MG63 (cell line): ENCODE measurements around the gene KCNK4. TPM values are rescaled to one million over a fixed set of nuclear protein-coding genes. Genes with fewer than 3 reads are reported as not detected.

ENCODE experiments used
- DNase-seq: peaks from one replicate; pipeline ENCODE4 v3.0.0-alpha.2; 2020
- H3K27me3 ChIP-seq: fragments of 250-450 bp; sonication (Bioruptor Pico); 2 replicates; pipeline ENCODE4 v1.5.1; 2020; ENCODE audit warnings: mild to moderate bottlenecking, moderate library complexity
- H3K36me3 ChIP-seq: fragments of 250-450 bp; sonication (Bioruptor Pico); 2 replicates; pipeline ENCODE4 v1.5.1; 2020; ENCODE audit warnings: mild to moderate bottlenecking, moderate library complexity
- H3K4me3 ChIP-seq: fragments of 250-450 bp; sonication (Bioruptor Pico); 2 replicates; pipeline ENCODE4 v1.5.1; 2020; ENCODE audit warnings: mild to moderate bottlenecking, moderate library complexity
- H3K9me3 ChIP-seq: fragments of 250-450 bp; sonication (Bioruptor Pico); 2 replicates; pipeline ENCODE4 v1.5.1; 2020; ENCODE audit warnings: mild to moderate bottlenecking, moderate library complexity
- total RNA-seq: library from RNA; depleted of rRNA; stranded (reverse); fragments of >200 nt; shearing (Covaris generic); gene quantifications from 2 replicates; pipeline ENCODE4 v1.2.3, GENCODE V29; 2014; ENCODE audit warnings: low replicate concordance

KCNK4 gene
- total RNA-seq, 1 experiment from 2014 or later = not detected

DNA sequence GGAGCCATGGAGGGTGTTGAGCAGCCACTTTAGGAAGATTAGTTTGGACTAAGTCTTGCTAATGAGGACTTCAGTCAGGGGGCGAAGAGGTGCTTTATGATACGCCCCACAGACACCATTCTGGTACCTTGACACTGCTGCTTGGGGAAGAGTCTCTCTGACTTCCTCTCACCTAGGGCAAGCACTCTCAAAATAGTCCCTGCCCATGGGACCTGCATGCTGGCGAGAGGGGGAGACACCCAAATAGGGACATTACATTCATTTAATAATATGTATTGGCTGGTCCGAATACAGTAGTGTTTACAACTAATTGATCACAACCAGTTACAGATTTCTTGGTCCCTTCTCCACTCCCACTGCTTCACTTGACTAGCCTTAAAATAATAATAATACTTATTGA lies 4.7 kb downstream of the KCNK4 start:
- Histone ChIP-seq H3K9me3 (no peaks in the 10 kb centered on the region), H3K27me3 (0 out of 2 replicates have a peak, but pooled peaks cover 2% of the 10 kb centered on the region)
- no peak for DNase-seq

DNA sequence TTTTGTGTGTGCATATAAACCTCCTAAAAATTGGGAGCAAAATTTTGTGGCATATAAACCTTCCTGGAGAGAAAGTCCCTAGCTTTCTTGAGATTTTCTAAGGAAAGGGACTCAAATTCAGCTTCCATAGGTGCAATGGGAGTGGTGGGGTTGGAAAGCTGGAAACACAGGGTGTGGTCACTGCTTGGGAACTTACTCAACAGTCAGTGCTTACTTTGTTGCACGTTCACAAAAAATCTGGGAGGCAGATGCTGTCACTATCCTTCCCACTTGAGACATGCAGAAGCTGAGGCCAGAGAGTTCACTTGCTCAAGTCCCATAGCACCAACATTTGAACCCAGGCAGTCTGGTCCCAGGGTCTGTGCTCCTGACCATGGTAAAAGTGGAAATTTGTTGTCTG lies 5.1 kb downstream of the KCNK4 start:
- Histone ChIP-seq H3K27me3 (0 out of 2 replicates have a peak, but pooled peaks cover 2% of the 10 kb centered on the region), H3K36me3 (no peaks in the 10 kb centered on the region), H3K9me3 (no peaks in the 10 kb centered on the region), H3K4me3 (no peak overlapping the region)
- DNase-seq = no peak

More for the DNA sequence above, 4.7 kb downstream of the KCNK4 start:
- no peak overlapping the region for H3K4me3 ChIP-seq
- H3K36me3 ChIP-seq = no peaks in the 10 kb centered on the region

DNA sequence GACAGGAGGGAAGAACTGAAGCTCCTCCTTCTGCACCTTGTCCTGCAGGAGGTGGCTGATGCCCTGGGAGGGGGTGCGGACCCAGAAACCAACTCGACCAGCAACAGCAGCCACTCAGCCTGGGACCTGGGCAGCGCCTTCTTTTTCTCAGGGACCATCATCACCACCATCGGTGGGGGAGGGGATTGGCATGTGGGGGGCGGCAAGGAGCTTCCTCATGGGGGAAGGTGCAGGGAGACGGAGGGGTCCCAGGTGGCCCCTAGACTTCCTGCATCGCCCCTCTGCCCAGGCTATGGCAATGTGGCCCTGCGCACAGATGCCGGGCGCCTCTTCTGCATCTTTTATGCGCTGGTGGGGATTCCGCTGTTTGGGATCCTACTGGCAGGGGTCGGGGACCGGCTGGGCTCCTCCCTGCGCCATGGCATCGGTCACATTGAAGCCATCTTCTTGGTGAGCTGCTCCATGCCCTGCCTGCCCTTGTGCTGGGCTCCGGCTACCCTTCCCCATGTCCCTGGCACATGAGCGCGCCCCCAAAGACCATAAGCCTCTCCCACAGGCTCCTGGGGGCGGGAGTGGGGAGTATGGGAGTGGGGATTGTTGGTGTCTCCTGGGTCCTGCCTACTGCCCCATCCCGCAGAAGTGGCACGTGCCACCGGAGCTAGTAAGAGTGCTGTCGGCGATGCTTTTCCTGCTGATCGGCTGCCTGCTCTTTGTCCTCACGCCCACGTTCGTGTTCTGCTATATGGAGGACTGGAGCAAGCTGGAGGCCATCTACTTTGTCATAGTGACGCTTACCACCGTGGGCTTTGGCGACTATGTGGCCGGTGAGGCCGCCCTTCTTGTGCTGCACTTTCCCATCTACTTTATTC lies 6.0 kb downstream of the KCNK4 start:
- no peaks in the 10 kb centered on the region for H3K9me3 ChIP-seq
- no peak for DNase-seq
- H3K27me3 ChIP-seq = 0 out of 2 replicates have a peak, but pooled peaks cover 2% of the 10 kb centered on the region

DNA sequence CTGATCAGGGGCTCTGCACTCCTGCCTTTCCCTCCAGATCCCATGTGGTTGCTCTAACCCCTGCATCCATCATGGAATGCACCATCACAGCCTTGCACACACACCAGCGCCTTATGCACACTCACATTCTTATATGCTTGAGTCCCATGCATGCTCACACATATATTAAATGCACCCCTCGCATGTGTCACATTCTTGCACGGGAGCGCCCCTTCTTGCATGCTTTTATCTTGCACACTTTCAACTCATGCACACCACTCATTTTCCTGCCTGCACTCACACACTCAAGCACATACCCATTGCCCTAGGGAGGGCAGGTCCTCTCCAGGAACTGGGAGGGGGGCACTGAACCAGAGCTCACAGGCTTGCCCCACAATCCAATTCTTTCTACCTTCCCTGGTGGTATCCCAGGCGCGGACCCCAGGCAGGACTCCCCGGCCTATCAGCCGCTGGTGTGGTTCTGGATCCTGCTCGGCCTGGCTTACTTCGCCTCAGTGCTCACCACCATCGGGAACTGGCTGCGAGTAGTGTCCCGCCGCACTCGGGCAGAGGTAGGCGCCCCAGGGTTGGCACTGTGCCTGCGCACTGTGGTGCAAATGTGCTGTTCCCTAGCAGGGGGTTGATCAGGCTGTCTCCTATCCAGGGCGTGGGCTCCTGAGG lies 6.7 kb downstream of the KCNK4 start:
- no peak for DNase-seq
- Histone ChIP-seq H3K4me3 (no peak overlapping the region), H3K36me3 (no peaks in the 10 kb centered on the region), H3K27me3 (0 out of 2 replicates have a peak, but pooled peaks cover 2% of the 10 kb centered on the region), H3K9me3 (no peaks in the 10 kb centered on the region)

More for the DNA sequence above, 6.0 kb downstream of the KCNK4 start:
- Histone ChIP-seq H3K4me3 (no peak overlapping the region), H3K36me3 (no peaks in the 10 kb centered on the region)

DNA sequence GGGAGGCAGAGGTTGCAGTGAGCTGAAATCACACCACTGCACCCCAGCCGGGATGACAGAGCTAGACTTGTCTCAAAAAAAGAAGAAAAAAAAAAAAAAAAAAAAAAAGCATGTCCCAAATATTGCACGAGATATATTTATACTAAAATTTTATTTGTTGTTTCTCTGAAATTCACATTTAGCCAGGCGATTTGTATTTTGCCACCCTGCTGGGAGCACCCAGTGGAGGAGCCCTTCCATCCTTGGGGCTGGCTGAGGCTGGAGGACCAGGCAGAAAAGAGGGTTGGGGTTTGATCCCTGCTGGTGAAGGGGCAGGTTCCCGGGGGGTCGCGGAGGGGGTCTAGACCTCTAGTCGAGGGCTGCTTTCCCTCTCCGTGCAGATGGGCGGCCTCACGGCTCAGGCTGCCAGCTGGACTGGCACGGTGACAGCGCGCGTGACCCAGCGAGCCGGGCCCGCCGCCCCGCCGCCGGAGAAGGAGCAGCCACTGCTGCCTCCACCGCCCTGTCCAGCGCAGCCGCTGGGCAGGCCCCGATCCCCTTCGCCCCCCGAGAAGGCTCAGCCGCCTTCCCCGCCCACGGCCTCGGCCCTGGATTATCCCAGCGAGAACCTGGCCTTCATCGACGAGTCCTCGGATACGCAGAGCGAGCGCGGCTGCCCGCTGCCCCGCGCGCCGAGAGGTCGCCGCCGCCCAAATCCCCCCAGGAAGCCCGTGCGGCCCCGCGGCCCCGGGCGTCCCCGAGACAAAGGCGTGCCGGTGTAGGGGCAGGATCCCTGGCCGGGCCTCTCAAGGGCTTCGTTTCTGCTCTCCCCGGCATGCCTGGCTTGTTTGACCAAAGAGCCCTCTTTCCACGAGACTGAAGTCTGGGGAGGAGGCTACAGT lies 8.1 kb downstream of the KCNK4 start:
- no peaks in the 10 kb centered on the region for H3K36me3 ChIP-seq
- H3K4me3 ChIP-seq = no peak overlapping the region
- DNase-seq = no peak
- 0 out of 2 replicates have a peak, but pooled peaks cover 2% of the 10 kb centered on the region for H3K27me3 ChIP-seq
- no peaks in the 10 kb centered on the region for H3K9me3 ChIP-seq

DNA sequence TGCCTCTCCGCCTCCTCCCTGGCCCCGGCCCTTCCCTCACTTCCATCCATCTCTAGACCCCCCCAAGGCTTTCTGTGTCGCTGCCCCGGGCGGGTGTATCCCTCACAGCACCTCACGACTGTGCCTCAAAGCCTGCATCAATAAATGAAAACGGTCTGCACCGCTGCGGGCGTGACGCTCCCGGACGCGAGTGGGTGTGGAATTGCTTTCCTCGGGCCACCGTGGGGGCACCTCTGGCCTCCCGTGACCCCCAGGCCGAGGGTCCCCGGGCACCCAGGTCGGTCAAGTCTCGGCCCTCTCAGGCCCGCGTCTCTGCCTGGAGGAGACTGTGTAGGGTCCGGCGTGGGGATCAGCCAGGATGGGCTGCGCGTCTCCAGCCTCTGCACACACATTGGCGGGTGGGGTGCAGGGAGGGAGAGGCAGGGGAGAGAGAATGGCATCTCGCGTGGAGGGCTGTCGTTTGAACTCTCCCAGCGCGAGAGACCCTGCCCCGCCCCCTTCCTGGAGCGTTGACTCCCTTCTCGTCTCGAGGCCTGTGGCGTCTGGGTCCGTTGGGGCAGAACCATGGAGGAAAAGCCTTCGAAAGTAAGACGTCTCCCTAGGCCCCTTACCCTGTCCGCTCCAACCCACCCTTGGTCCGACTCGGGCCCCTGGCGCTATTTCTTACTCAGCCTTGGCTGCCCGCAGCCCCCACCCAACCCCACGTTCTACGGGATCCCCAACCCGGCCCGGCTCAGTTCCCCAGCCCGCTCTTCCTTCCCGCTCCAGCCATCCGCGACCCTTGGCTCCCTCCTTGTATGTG lies 8.9 kb downstream of the KCNK4 start, which contains the start of gene CATSPERZ:
Gene CATSPERZ (plus strand): TSS at position 512 of the 802 bp plus-strand sequence. CDS start 53 bp downstream, at position 565.
- 0 out of 2 replicates have a peak, but pooled peaks cover 2% of the 10 kb centered on the region for H3K27me3 ChIP-seq
- H3K4me3 ChIP-seq = peak within 1 kb of the TSS; percentile 23; the same call in 1 of the 2 replicates
- H3K36me3 ChIP-seq = no peaks in the 10 kb centered on the region
- no peaks in the 10 kb centered on the region for H3K9me3 ChIP-seq
- no peak for DNase-seq

DNA sequence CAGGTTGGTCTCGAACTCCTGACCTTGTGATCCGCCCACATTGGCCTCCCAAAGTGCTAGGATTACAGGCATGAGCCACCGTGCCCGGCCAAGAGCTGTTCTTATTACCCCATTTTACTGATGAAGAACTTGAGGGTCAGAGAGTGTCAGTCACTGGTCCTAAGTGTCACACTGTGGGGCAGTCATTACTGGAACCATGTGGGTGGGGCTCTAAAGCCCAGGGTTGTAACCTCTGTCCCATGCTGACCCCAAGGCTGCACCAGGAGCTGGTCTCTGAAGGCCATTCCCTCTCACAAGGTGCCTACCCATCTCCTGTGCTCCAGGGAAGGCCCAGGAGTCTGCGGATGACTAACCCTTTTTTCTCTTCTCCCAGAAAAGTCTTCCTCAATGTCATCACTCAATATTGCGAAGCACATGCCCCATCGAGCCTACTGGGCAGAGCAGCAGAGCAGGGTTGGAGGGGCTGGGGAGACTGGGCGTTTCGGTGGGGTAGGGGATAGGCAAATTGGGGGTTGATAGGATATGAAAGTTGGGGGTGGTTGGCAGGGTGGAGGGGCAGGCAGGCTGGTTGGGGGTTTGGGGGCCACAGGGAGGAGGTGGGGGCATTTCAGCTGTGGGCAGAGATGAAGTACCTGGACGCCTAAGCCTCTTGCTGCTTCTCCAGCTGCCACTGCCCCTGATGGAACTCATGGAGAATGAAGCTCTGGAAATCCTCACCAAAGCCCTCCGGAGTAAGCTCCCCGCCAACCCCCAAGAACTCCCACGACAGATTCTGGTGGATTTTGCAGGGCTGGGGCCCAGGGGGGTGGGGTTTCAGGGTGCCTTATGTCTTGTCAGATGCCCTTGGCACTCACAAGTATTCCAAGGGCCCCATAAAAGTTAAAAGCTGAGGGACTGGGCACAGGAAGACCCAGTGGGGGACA lies 12.3 kb downstream of the KCNK4 start:
- no peak for DNase-seq
- Histone ChIP-seq H3K36me3 (peaks cover 8% of the 10 kb centered on the region), H3K4me3 (no peak overlapping the region; the same call in 1 of the 2 replicates), H3K27me3 (0 out of 2 replicates have a peak, but pooled peaks cover 2% of the 10 kb centered on the region), H3K9me3 (no peaks in the 10 kb centered on the region)

DNA sequence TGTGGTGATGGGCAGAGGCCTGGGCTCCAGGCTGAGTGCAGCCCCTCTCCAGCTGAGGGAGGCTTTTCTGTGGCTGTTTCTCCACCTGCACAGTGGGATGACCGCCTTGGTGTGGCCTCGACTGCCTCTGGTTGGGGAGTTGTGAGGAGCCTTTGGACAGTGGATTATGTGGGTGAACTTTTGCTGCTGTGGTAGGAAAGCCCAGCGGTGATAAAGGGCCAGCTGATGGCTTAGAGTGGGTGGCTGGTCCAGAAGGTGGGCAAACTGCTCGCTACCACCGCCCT lies 12.9 kb downstream of the KCNK4 start:
- no peak for DNase-seq
- Histone ChIP-seq H3K27me3 (0 out of 2 replicates have a peak, but pooled peaks cover 2% of the 10 kb centered on the region), H3K4me3 (peak overlapping the region; percentile 64)

DNA sequence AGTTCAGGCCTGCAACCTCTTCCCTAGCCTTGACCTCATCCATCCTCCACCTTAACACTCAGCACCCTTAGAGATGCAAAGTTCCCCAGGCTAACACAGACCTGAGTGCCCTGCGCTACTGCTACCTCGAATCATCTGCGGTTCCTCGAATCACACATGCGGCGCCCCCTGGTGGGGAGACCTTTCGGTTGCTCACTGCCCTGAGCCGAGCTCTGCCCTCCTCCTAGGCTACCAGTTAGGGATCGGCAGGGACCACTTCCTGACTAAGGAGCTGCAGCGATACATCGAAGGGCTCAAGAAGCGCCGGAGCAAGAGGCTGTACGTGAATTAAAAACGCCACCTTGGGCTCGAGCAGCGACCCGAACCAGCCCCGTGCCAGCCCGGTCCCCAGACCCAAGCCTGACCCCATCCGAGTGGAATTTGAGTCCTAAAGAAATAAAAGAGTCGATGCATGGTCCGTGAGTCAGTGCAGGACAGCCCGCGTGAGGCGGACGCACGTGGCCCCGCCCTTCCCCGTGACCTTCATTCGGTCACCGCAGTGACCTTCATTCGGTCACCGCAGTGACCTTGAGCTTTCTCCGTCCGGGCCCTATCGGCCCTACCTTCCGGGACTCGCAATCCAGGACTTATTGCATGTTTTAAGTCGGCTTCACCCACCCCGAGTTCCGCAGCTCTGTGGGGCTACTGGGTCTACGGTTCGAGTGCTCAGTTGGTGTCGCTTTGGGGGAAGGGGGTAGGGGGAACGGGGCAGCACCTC lies 13.4 kb downstream of the KCNK4 start:
- Histone ChIP-seq H3K27me3 (0 out of 2 replicates have a peak, but pooled peaks cover 2% of the 10 kb centered on the region), H3K4me3 (peak overlapping the region; percentile 64), H3K36me3 (peaks cover 8% of the 10 kb centered on the region), H3K9me3 (no peaks in the 10 kb centered on the region)
- peak; percentile 89 for DNase-seq

More for the DNA sequence above, 12.9 kb downstream of the KCNK4 start:
- peaks cover 8% of the 10 kb centered on the region for H3K36me3 ChIP-seq
- H3K9me3 ChIP-seq = no peaks in the 10 kb centered on the region

DNA sequence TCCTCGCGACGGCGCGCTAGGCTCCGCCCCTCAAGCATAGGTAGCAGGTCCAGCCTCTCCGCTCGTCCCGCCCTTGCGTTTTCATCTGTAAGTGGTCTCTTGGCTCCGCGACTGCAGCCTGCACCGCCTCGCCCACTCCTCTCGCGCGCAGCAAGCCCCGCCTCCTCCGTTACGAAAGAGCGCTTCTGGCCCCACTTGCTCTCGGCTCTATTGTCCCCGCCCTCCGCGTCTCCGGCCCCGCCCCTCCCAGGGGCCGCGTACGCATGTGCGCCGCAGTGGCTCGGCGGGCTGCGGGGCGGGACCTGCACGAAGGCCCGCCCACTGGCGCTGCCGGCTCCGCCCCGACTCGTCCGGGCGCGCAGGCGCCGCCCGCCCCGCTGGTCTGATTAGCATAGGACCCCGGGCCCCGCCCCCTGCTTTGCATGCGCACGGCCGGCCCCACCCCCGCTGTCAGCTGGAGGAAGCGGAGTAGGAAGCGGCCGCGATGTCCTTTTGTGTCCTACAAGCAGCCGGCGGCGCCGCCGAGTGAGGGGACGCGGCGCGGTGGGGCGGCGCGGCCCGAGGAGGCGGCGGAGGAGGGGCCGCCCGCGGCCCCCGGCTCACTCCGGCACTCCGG lies 14.1 kb downstream of the KCNK4 start, which contains the start of gene ESRRA:
Gene ESRRA (plus strand): TSS at position 450 of the 616 bp plus-strand sequence. CDS start 1,656 bp downstream, outside the sequence.
- Histone ChIP-seq H3K9me3 (no peaks in the 10 kb centered on the region), H3K27me3 (0 out of 2 replicates have a peak, but pooled peaks cover under 1% of the 10 kb centered on the region), H3K36me3 (peaks cover 8% of the 10 kb centered on the region), H3K4me3 (peak within 1 kb of the TSS; percentile 74)
- DNase-seq = peak; percentile 97

DNA sequence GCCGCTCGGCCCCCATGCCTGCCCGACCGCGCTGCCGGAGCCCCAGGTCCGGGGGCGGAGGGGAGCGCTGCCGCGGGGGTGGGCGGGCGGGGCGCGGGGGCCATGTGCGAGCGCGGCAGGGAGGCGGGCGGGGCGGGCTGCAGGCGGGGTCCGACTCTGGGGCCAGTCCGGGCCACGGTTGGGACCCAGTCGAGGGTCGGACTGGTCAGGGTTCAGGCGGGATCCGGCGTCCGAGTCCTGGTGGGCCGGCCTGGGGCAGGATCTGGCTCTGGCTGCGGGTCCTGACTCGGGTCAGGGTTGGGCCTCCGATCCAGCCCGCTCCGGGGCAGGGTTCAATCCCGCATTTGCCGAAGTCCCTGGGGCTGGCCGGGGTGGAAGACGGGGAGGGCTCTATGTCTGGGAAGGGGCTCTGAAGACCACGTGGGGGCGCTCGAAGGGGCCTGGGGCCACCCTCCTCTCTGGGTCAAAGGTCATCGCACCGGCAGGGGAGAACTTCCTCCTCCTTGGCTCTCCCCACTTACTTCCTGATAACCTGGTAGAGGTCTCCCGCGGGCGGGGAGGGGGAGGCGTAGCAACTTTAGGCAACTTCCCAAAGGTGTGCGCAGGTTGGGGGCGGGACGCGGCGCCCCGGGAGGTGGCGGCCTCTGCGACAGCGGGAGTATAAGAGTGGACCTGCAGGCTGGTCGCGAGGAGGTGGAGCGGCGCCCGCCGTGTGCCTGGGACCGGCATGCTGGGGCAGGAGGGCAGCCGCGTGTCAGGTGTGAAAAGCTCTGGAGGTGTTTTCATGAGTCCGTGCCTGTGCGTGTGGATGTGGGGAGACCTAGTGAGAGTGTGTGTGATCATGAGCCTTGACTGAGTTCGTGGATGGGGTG lies 14.8 kb downstream of the KCNK4 start:
- H3K27me3 ChIP-seq = no peaks in the 10 kb centered on the region
- peak overlapping the region; percentile 74 for H3K4me3 ChIP-seq
- peaks cover 8% of the 10 kb centered on the region for H3K36me3 ChIP-seq
- H3K9me3 ChIP-seq = no peaks in the 10 kb centered on the region
- peak; percentile 70 for DNase-seq

DNA sequence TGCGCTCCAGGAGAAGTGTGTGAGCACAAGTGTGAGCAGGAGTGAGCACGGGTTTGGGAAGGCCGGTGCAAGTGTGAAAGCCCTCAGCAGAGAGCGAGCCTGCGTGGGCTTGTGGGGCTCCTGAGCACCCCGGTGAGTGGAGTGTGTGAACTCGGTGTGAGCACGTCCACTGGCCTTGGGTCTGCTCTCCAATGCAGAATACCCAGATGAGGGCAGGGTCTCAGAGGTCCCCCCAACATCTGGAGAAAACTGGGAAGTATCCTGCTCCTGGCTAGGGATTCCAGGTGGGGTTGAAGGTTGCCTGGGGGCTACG lies 15.4 kb downstream of the KCNK4 start:
- DNase-seq = no peak
- Histone ChIP-seq H3K27me3 (no peaks in the 10 kb centered on the region), H3K36me3 (peaks cover 8% of the 10 kb centered on the region), H3K9me3 (no peaks in the 10 kb centered on the region), H3K4me3 (peak overlapping the region; percentile 74)
